GM13976 (cell line): ENCODE measurements around the gene GNLY.

Experiments used
- DNase-seq: peaks from one replicate; pipeline ENCODE4 v3.0.0; 2012; ENCODE audit warnings: low spot score
- CTCF ChIP-seq: IDR thresholded peaks from 2 replicates; pipeline ENCODE4 v1.5.1; 2012; ENCODE audit warnings: borderline replicate concordance, mild to moderate bottlenecking; ENCODE audit not compliant: insufficient read depth; ENCODE audit errors: extremely low read depth, missing control alignments, control extremely low read depth
- in situ Hi-C: fragments of 300-500 bp; cut with MboI; formaldehyde crosslinking; loops from one replicate; pipeline ENCODE4 v1.12.0; 2022; ENCODE audit warnings: low sequenced_read_pairs, mixed read lengths, inconsistent platforms; ENCODE audit not compliant: unreplicated experiment

Gene GNLY

GRCh38 chr2:85706599-85707296 lies 12.6 kb downstream of the GNLY start:
- no peak for DNase-seq
- in situ Hi-C loops = no loop called here
- no peak for TF ChIP-seq CTCF

GRCh38 chr2:85707304-85707703 lies 13.1 kb downstream of the GNLY start:
- peak; percentile 78 for TF ChIP-seq CTCF
- in situ Hi-C loops = no loop called here
- peak; percentile 80 for DNase-seq

DNA sequence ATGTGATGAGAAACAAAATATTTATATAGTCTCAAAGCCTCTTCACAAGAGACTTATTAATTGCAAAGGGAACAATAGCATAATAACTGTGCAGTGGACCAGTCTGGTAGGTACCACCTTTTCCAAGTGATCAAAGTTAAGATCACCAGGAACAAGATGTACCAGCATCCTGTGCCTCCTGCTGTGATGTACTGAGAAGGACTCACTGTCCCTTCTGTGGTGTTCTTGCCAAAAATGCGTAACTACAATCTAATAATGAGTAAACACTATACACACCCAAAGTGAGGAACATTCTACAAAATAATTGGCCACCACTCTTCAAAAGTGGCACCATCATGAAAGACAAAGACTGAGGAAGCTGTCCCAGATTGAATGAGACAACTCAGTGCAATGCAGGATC lies 14.5 kb downstream of the GNLY start:
- DNase-seq = no peak
- no peak for TF ChIP-seq CTCF
- in situ Hi-C loops = no loop called here

GRCh38 chr2:85709401-85709811 lies 15.2 kb downstream of the GNLY start:
- in situ Hi-C loops = no loop called here
- no peak for DNase-seq
- TF ChIP-seq CTCF = no peak

- TF ChIP-seq CTCF = no peak
- in situ Hi-C loops = no loop called here
- no peak for DNase-seq
These were observed 16.8 kb downstream of the GNLY start for GRCh38 chr2:85710687-85711577.

- in situ Hi-C loops = no loop called here
- DNase-seq = no peak
- TF ChIP-seq CTCF = no peak
These were observed 17.5 kb downstream of the GNLY start for GRCh38 chr2:85711578-85712060.
